A204.1 (cell line): Measurements from ENCODE around the gene CXorf49.
"Not testable (repeated sequence)": the region's sequence is repeated elsewhere in the genome, so short reads cannot be mapped to it uniquely, and the experiment has no call there.

Source experiments
- FAIRE-seq: peaks from 2 replicates; lab custom pipeline; 2012; peaks lifted over from hg19 to GRCh38; lab: Jason Lieb, UNC

Gene CXorf49

GRCh38 chrX:71671938-71672337, 46.1 kb downstream of the CXorf49 start:
- no peak for FAIRE-seq

DNA sequence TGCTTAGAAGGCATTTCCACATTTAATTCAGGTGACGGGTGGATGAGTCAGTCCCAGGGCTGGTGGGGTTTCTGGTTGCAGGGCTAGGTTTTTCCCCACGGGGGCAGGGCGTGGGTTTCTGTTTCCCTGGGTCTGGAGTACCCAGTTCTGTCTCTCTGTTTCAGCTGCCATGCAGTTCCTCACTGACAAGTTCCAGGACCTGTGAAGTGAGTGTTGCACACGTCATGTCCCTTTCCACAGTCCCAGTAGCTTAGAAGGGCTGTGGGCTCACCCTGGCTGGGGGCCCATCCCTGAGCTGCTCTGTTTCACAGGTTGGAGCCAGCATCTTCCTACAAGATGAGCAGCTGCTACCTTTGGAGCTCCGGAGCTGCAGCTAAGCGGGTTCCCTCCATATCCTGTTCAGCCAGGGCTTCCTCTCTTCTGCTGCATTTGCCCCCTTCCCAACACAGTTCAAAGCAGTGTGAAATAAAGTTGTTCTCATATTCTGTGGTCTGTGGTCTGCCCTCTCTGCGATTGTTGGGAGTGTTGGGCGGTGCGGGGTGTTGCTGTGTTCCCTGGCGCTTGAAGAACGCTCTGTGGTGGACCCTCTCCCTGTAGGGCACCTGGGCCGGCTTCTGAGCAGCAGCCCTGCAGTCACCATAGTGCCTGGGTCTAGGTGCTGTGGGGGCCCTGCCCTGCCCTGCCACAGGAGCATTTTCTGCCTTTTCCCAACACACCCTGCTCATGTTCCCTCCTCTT, 46.9 kb downstream of the CXorf49 start:
- no peak for FAIRE-seq

DNA sequence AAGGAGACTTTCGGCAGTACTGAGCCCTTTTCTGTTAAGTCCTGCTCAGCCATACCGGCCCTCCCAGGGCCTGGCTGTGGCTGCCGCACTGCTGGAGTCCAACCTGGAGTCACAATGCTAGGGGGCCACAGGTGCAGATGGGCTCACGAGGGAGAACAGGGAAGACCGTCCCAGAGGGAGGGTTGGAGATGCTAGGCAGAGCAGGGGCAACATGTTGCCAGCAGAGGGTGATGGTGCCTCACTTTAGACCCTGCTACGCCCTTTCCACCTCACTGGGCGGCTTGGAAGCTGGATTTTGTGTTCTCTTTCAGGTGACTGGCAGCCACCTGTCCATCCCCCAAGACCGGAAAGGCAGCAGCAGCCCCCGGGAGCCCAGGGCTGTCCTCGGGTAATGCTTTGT, 48.1 kb downstream of the CXorf49 start:
- FAIRE-seq: not testable (repeated sequence)

- FAIRE-seq: no peak
Measured at GRCh38 chrX:71669492-71669891, 48.6 kb downstream of the CXorf49 start.

DNA sequence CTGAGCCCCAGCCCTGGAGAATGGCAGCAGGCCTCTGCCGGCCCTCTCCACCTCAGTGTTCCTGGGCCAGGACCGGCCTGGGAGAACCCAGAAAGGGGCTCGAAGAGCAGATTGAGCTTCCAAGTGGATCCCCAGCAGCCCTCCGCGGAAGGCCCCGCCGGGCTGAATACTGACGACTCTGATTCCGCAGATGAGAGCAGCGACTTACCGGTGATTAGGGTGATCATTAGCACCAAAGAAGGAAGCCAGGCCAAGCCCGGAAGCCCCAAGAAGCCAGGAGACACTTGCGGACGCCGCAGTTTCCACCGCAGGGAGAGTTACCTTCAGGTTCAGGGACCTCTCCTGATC, 49.9 kb downstream of the CXorf49 start:
- FAIRE-seq: no peak

DNA sequence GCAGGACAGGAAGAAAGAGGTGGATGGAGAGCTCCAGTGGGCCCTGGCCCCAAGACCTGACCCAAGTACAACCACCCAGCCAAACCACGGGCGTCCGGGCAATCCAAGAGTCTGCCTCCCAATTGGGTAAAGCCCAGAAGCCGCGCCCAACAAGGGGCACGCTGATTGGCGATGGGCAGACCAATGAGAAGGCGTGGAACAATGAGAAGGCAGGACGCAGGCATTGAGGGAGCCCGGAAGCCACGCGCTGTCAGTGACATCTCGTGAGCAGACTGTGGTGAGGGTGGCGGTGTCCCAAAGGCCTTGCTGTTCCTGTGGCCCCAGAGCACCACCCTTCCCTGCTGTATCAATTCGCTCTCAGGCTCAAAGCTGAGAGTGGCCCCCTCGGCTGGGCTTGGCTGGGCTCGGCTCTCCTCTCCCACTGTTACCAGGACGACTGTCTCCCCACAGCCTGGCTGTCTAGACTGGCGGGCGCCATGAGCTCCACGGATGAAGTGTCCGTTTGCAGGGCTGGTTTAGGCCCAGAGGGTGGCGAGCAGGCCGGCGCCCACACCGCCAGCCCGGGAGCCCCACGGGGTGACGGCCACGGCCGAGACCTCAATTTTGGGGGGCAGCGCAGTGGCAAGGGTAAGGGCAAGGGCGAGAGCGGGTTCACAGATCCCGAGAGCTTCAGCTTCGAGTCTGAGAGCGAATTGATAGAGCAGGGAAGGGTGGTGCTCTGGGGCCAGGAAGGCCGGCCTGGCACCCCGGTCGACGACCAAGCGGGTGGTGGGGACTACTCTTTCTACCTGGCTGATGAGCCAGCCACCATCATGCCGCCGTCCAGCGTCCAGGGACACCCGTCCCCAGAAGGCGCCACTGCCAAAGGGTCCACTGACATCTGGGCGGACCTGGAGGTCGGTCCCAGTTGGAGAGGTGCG, 50.5 kb downstream of the CXorf49 start, which contains the start of gene LOC101059915:
Gene LOC101059915, plus strand, starts transcription at position 219 of the 920 bp plus-strand sequence.
- FAIRE-seq: no peak

- no peak for FAIRE-seq
Measured at GRCh38 chrX:71666240-71667223, 51.6 kb downstream of the CXorf49 start.

- FAIRE-seq: no peak
Measured at GRCh38 chrX:71665747-71666146, 52.3 kb downstream of the CXorf49 start.

GRCh38 chrX:71664889-71665491, 53.1 kb downstream of the CXorf49 start:
- no peak for FAIRE-seq
